Measurements from ENCODE around the gene LGALS7. TPM values are rescaled to one million over a fixed set of nuclear protein-coding genes. Genes with fewer than 3 reads are reported as not detected.
A peak's percentile ranks its signal among the peaks of the same experiment; 100 is the strongest.
"Not testable (repeated sequence)": the region's sequence is repeated elsewhere in the genome, so short reads cannot be mapped to it uniquely, and the experiment has no call there.

The LGALS7 gene
- polyA plus RNA-seq, 3 donors = not detected

DNA sequence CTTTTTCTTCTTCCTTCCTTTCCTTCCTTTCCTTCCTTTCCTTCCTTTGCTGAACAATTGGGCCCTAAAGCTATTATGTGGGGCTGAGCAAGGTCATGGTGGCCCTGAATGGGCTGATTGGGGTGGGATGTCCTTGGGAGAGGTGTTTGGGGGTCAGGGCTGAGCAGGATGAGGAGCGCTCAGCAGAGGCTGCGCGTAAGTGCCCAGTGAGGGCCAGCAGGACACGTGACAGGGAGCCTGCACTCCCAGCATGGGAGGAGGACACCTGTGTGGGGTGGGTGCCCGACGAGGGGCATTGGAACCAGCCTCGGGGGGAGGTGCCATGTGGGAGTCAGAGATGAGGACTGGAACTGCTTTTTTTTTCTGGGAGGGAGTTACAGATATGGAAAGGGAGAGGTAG, 5.4 kb upstream of the LGALS7 start:
- Histone ChIP-seq H3K36me3 (replicated peaks in 1 of 2; ENCODE audit: control insufficient read depth in 1 of 2, insufficient read depth in 2 of 2, low read length in 2 of 2) (no peaks in the 10 kb centered on the region), H2AFZ (ENCODE audit: insufficient read depth, low read depth, low read length, poor library complexity, severe bottlenecking) (no peak overlapping the region), H3K79me2 (ENCODE audit: insufficient read depth, low read length) (no peaks in the 10 kb centered on the region), H3K27ac (ENCODE audit: low read depth in 1 of 2, low read length in 2 of 2) (no peak overlapping the region), H3K4me2 (replicated peaks; ENCODE audit: extremely low read depth, low read length, poor library complexity, severe bottlenecking) (no peak overlapping the region), H3K27me3 (ENCODE audit: control insufficient read depth in 2 of 2, insufficient read depth in 2 of 2, low read length in 2 of 2) (no peaks in the 10 kb centered on the region), H4K20me1 (ENCODE audit: insufficient read depth, low read length) (no peaks in the 10 kb centered on the region), H3K9me3 (replicated peaks in 1 of 2; ENCODE audit: control insufficient read depth in 1 of 2, insufficient read depth in 1 of 2, low read length in 2 of 2) (no peaks in the 10 kb centered on the region), H3K4me3 (replicated peaks in 1 of 3; ENCODE audit: low read depth in 2 of 3, low read length in 3 of 3) (no peak overlapping the region), H3K9ac (ENCODE audit: insufficient read depth, low read length, poor library complexity, severe bottlenecking) (no peak overlapping the region), H3K4me1 (ENCODE audit: control insufficient read depth in 1 of 2, insufficient read depth in 2 of 2, low read length in 2 of 2) (no peaks in the 10 kb centered on the region)
- no peak overlapping the region for H3K4me3 Mint-ChIP-seq
- no peak for DNase-seq
- no peaks in the 10 kb centered on the region for H3K36me3 Mint-ChIP-seq
- TF ChIP-seq, protein P1, sequence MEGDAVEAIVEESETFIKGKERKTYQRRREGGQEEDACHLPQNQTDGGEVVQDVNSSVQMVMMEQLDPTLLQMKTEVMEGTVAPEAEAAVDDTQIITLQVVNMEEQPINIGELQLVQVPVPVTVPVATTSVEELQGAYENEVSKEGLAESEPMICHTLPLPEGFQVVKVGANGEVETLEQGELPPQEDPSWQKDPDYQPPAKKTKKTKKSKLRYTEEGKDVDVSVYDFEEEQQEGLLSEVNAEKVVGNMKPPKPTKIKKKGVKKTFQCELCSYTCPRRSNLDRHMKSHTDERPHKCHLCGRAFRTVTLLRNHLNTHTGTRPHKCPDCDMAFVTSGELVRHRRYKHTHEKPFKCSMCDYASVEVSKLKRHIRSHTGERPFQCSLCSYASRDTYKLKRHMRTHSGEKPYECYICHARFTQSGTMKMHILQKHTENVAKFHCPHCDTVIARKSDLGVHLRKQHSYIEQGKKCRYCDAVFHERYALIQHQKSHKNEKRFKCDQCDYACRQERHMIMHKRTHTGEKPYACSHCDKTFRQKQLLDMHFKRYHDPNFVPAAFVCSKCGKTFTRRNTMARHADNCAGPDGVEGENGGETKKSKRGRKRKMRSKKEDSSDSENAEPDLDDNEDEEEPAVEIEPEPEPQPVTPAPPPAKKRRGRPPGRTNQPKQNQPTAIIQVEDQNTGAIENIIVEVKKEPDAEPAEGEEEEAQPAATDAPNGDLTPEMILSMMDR (IDR thresholded peaks at IDR 0.05) = no peak
- WGBS (ENCODE audit: insufficient coverage) = 81% methylated on average over 6 of the region's 7 CpGs
- intact Hi-C loops (cut with micrococcal nuclease) = no loop called here
- H3K27me3 Mint-ChIP-seq (ENCODE audit: low read depth in 3 of 3) = peaks cover 5 to 23% (median 15%) of the 10 kb centered on the region in 3 donors
- no peaks in the 10 kb centered on the region for H3K4me1 Mint-ChIP-seq
- no peaks in the 10 kb centered on the region for H3K9me3 Mint-ChIP-seq
- peak overlapping the region in 2 of 7 donors; percentile 16 to 64 for H3K27ac Mint-ChIP-seq

DNA sequence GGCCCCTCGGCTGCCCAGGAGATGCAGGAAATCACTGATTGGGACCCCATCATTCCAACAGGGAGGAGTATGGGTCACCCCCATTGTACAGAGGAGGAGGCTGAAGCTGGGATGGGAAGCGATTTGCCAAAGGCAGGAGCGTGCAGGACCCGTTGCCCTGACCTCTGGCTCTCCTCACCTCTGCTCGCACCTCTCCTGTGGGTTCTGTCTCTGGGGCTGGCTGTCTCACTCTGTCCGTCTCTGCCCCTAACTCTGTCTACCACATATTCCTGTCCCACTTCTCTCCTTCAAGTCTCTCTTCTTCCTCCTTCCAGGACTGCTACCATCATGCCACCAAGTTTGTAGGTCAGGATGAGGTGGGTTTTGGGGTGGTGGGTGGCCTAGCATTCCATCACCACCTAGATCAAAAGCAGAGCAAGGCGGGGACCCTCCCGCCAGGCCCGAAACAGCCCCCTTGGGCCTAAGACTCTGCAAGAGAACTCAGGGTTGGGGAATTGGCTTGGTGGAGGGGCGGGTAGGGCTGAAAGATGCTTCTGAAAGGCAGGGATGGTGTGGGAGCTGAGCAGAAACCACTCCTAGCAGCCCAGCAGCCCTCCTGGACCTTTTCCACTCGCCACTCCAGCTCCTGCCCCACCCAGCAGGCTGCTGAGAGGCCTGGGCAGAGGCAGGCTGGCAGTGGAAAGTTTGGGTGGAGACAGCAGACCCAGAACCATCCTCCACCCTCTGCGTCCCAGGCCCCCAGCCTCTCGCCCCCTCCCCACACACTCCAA, 1.0 kb upstream of the LGALS7 start:
- H4K20me1 ChIP-seq (ENCODE audit: insufficient read depth, low read length) = no peaks in the 10 kb centered on the region
- H3K9ac ChIP-seq (ENCODE audit: insufficient read depth, low read length, poor library complexity, severe bottlenecking) = no peak overlapping the region
- Mint-ChIP-seq H3K27ac (no peak overlapping the region), H3K36me3 (no peaks in the 10 kb centered on the region), H3K9me3 (no peaks in the 10 kb centered on the region), H3K4me3 (peak overlapping the region in 1 of 2 donors; percentile 14), H3K4me1 (peaks cover 3% of the 10 kb centered on the region), H3K27me3 (ENCODE audit: low read depth in 3 of 3) (peaks cover 1 to 7% (median 6%) of the 10 kb centered on the region in 3 donors)
- no peak overlapping the region for H3K4me3 ChIP-seq (replicated peaks in 1 of 3; ENCODE audit: low read depth in 2 of 3, low read length in 3 of 3)
- no peaks in the 10 kb centered on the region for H3K36me3 ChIP-seq (replicated peaks in 1 of 2; ENCODE audit: control insufficient read depth in 1 of 2, insufficient read depth in 2 of 2, low read length in 2 of 2)
- no peak overlapping the region for H2AFZ ChIP-seq (ENCODE audit: insufficient read depth, low read depth, low read length, poor library complexity, severe bottlenecking)
- no peaks in the 10 kb centered on the region for H3K27me3 ChIP-seq (ENCODE audit: control insufficient read depth in 2 of 2, insufficient read depth in 2 of 2, low read length in 2 of 2)
- H3K27ac ChIP-seq (ENCODE audit: low read depth in 1 of 2, low read length in 2 of 2) = no peak overlapping the region
- WGBS (ENCODE audit: insufficient coverage) = 97% methylated on average over 5 of the region's 13 CpGs
- intact Hi-C loops (cut with micrococcal nuclease) = no loop called here
- H3K9me3 ChIP-seq (replicated peaks in 1 of 2; ENCODE audit: control insufficient read depth in 1 of 2, insufficient read depth in 1 of 2, low read length in 2 of 2) = no peaks in the 10 kb centered on the region
- no peak for DNase-seq
- TF ChIP-seq, protein P1 (IDR thresholded peaks at IDR 0.05) = no peak
- H3K4me1 ChIP-seq (ENCODE audit: control insufficient read depth in 1 of 2, insufficient read depth in 2 of 2, low read length in 2 of 2) = peaks cover 3 to 10% of the 10 kb centered on the region in 2 donors
- no peaks in the 10 kb centered on the region for H3K79me2 ChIP-seq (ENCODE audit: insufficient read depth, low read length)
- no peak overlapping the region for H3K4me2 ChIP-seq (replicated peaks; ENCODE audit: extremely low read depth, low read length, poor library complexity, severe bottlenecking)

DNA sequence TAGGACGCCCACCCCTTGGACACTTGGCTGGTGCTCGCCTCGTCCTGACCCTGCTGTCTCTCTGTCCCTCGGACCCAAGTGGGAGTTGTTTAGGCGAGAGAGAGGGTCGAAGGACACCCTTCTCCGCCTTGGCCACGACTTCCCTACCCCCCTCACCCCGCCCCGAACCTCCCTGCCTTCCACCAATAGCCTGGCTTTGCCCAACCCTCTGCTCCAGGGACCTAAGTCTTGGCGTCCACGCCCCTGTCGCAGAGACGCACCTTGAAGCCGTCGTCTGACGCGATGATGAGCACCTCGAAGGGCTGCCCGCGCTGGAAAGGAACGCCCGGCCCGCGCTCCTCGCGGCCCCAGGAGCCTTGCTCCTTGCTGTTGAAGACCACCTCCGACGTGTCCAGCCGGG, 1.7 kb downstream of the LGALS7 start:
- H3K27me3 Mint-ChIP-seq (ENCODE audit: low read depth in 3 of 3); H3K9me3 Mint-ChIP-seq; DNase-seq; H4K20me1 ChIP-seq (ENCODE audit: insufficient read depth, low read length); H3K4me2 ChIP-seq (replicated peaks; ENCODE audit: extremely low read depth, low read length, poor library complexity, severe bottlenecking); H3K27me3 ChIP-seq (ENCODE audit: control insufficient read depth in 2 of 2, insufficient read depth in 2 of 2, low read length in 2 of 2); H3K9me3 ChIP-seq (replicated peaks in 1 of 2; ENCODE audit: control insufficient read depth in 1 of 2, insufficient read depth in 1 of 2, low read length in 2 of 2); H3K4me3 Mint-ChIP-seq; H3K79me2 ChIP-seq (ENCODE audit: insufficient read depth, low read length); H3K27ac ChIP-seq (ENCODE audit: low read depth in 1 of 2, low read length in 2 of 2); intact Hi-C loops (cut with micrococcal nuclease); H2AFZ ChIP-seq (ENCODE audit: insufficient read depth, low read depth, low read length, poor library complexity, severe bottlenecking); H3K9ac ChIP-seq (ENCODE audit: insufficient read depth, low read length, poor library complexity, severe bottlenecking); H3K4me1 Mint-ChIP-seq; H3K27ac Mint-ChIP-seq; H3K36me3 ChIP-seq (replicated peaks in 1 of 2; ENCODE audit: control insufficient read depth in 1 of 2, insufficient read depth in 2 of 2, low read length in 2 of 2); H3K36me3 Mint-ChIP-seq; H3K4me3 ChIP-seq (replicated peaks in 1 of 3; ENCODE audit: low read depth in 2 of 3, low read length in 3 of 3): not testable (repeated sequence)
- WGBS (ENCODE audit: insufficient coverage) = no CpG with 5 or more reads among the region's 30 CpGs
- H3K4me1 ChIP-seq (ENCODE audit: control insufficient read depth in 1 of 2, insufficient read depth in 2 of 2, low read length in 2 of 2) = peaks cover 5 to 13% of the 10 kb centered on the region in 2 donors
